PC-9 (cell line): Measurements from ENCODE around the gene ISLR2. TPM values are rescaled to one million over a fixed set of nuclear protein-coding genes. Genes with fewer than 3 reads are reported as not detected.
A peak's percentile ranks its signal among the peaks of the same experiment; 100 is the strongest.
"Not testable (repeated sequence)": the region's sequence is repeated elsewhere in the genome, so short reads cannot be mapped to it uniquely, and the experiment has no call there.

ENCODE experiments used
- Bru-seq: library from RNA; stranded (reverse); fragments of 400-500 nt; gene quantifications from one replicate; lab custom pipeline; 2021; lab: Mats Ljungman, UMichigan
- BruChase-seq, 2 experiments: library from RNA; stranded (reverse); fragments of 400-500 nt; gene quantifications; one replicate each; lab custom pipeline; 2021; lab: Mats Ljungman, UMichigan
- BruUV-seq: library from RNA; stranded (reverse); fragments of 400-500 nt; replicated peaks from 2 replicates; lab custom pipeline; 2021; lab: Mats Ljungman, UMichigan
- CTCF ChIA-PET: fragments of 300-600 bp; sonication (Branson Sonifier 250); formaldehyde crosslinking; loops from one replicate; lab custom pipeline; 2022; ENCODE audit warnings: antibody characterized with exemption; lab: Charles Lee
- POLR2A ChIA-PET: fragments of 300-600 bp; sonication (Branson Sonifier 250); formaldehyde crosslinking; loops from one replicate; lab custom pipeline; 2022; ENCODE audit warnings: antibody characterized with exemption; ENCODE audit not compliant: unreplicated experiment; lab: Charles Lee
- DNase-seq, 2 experiments: peaks; one replicate each; pipeline versions ENCODE4 v3.0.0 to v3.0.0-alpha.2; 2015 to 2022; ENCODE audit warnings: mixed read lengths in 1 of 2
- H2AFZ ChIP-seq: fragments of 200-600 bp; sonication (generic); 2 replicates; pipeline ENCODE4 v1.8.1; 2017; ENCODE audit warnings: antibody characterized with exemption
- H3F3A ChIP-seq: fragments of 200-600 bp; sonication (generic); 2 replicates; pipeline ENCODE4 v1.8.1; 2017; ENCODE audit warnings: antibody characterized with exemption, mild to moderate bottlenecking, low read depth; ENCODE audit not compliant: insufficient read depth
- H3K27ac ChIP-seq: fragments of 200-600 bp; sonication (generic); 2 replicates; pipeline ENCODE4 v1.6.1; 2016; ENCODE audit warnings: mixed run types
- H3K27me3 ChIP-seq: fragments of 200-600 bp; sonication (generic); 2 replicates; pipeline ENCODE4 v1.6.1; 2016; ENCODE audit warnings: low read depth, mixed run types; ENCODE audit not compliant: insufficient read depth
- H3K36me3 ChIP-seq: fragments of 200-600 bp; sonication (generic); 2 replicates; pipeline ENCODE4 v1.6.1; 2016; ENCODE audit warnings: low read depth, mixed run types
- H3K4me1 ChIP-seq: fragments of 200-600 bp; sonication (generic); replicated peaks from 2 replicates; pipeline ENCODE4 v1.6.1; 2016; ENCODE audit warnings: mixed run types; ENCODE audit not compliant: insufficient read depth
- H3K4me2 ChIP-seq: fragments of 200-600 bp; sonication (generic); 2 replicates; pipeline ENCODE4 v1.6.1; 2017; ENCODE audit warnings: mixed run types
- H3K4me3 ChIP-seq: fragments of 200-600 bp; sonication (generic); 2 replicates; pipeline ENCODE4 v1.6.1; 2016; ENCODE audit warnings: mixed run types
- H3K79me2 ChIP-seq: fragments of 200-600 bp; sonication (generic); 2 replicates; pipeline ENCODE4 v1.6.1; 2017; ENCODE audit warnings: low read depth, mixed run types
- H3K9me2 ChIP-seq: fragments of 200-600 bp; sonication (generic); 2 replicates; pipeline ENCODE4 v1.8.1; 2017; ENCODE audit warnings: mild to moderate bottlenecking; ENCODE audit not compliant: insufficient read depth
- H3K9me3 ChIP-seq: fragments of 200-600 bp; sonication (generic); 2 replicates; pipeline ENCODE4 v1.8.1; 2016; ENCODE audit warnings: low read depth; ENCODE audit not compliant: insufficient read depth
- H4K20me1 ChIP-seq: fragments of 200-600 bp; sonication (generic); 2 replicates; pipeline ENCODE4 v1.8.1; 2017; ENCODE audit not compliant: insufficient read depth
- EZH2 ChIP-seq: fragments of 200-600 bp; sonication (generic); IDR thresholded peaks from 2 replicates; pipeline ENCODE4 v1.8.0; 2017; ENCODE audit warnings: antibody characterized with exemption, low read depth
- intact Hi-C: fragments of 100-400 bp; cut with micrococcal nuclease; formaldehyde crosslinking; loops from one replicate; pipeline ENCODE4 v1.10.0; 2022; ENCODE audit not compliant: unreplicated experiment
- long read RNA-seq: library from polyadenylated mRNA; stranded (forward); transcript quantifications from one replicate; pipeline ENCODE4 v2.0.0, GENCODE V29; 2022
- total RNA-seq: library from RNA; stranded (reverse); gene quantifications from 2 replicates; pipeline ENCODE4 v1.2.3, GENCODE V29; 2021
- TF ChIP-seq, protein P1 (sequence below): fragments of 200-600 bp; sonication (generic); conservative IDR thresholded peaks from 2 replicates; pipeline ENCODE4 v1.6.1; 2017; ENCODE audit warnings: mixed run types, antibody characterized with exemption, mild to moderate bottlenecking, moderate library complexity

Gene ISLR2, protein sequence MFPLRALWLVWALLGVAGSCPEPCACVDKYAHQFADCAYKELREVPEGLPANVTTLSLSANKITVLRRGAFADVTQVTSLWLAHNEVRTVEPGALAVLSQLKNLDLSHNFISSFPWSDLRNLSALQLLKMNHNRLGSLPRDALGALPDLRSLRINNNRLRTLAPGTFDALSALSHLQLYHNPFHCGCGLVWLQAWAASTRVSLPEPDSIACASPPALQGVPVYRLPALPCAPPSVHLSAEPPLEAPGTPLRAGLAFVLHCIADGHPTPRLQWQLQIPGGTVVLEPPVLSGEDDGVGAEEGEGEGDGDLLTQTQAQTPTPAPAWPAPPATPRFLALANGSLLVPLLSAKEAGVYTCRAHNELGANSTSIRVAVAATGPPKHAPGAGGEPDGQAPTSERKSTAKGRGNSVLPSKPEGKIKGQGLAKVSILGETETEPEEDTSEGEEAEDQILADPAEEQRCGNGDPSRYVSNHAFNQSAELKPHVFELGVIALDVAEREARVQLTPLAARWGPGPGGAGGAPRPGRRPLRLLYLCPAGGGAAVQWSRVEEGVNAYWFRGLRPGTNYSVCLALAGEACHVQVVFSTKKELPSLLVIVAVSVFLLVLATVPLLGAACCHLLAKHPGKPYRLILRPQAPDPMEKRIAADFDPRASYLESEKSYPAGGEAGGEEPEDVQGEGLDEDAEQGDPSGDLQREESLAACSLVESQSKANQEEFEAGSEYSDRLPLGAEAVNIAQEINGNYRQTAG
- 0.15 and 0.25 TPM in 2 replicates for total RNA-seq
- Bru-seq, nascent RNA, result not detected
- percentile 8 among the genes with signal in this experiment for BruChase-seq, experiment 1, labeled RNA remaining after a 2-hour chase
- percentile 9 among the genes with signal in this experiment for BruChase-seq, experiment 2, labeled RNA remaining after a 6-hour chase
- long read RNA-seq, result 0 reads

DNA sequence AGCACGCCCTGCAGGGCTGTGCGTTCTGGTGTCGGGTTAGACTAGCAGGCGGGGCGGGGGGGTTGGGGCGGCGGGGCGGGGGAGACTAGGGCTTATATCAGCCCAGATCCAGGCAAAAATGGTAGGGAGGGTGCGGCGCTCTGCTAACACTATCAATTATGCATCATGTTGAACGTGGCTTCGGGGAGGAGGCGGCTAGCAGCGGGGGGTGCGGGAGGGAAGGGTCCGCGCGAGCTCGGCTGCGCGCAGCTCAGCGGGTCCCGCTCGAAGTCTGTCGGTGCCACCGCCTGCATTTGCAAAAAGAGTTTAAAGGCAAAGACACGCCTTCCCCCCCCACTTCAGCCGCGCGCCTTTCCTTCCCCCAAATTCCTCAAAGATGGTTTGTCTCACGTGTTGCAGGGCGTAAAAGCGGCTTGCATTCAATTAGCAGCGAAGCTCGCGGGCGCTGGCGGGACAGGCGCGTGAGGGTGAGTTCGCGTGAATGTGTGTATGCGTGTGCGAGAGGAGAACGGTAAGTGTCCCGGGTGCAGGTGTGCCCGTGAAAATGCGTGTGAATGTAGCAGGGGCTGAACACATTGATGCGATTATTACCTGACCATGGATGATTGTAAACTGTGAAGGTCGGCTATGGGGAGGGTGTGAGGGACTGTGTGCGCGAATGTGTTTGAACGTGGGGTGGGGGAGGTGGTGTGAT, at the start of gene ISLR2:
Gene ISLR2 (plus strand): TSS at position 432 of the 694 bp plus-strand sequence. CDS start 2,169 bp downstream, outside the sequence.
- Histone ChIP-seq H3K27me3 (peaks cover 10% of the 10 kb centered on the region), H3K4me2 (no peak within 1 kb of the TSS)

DNA sequence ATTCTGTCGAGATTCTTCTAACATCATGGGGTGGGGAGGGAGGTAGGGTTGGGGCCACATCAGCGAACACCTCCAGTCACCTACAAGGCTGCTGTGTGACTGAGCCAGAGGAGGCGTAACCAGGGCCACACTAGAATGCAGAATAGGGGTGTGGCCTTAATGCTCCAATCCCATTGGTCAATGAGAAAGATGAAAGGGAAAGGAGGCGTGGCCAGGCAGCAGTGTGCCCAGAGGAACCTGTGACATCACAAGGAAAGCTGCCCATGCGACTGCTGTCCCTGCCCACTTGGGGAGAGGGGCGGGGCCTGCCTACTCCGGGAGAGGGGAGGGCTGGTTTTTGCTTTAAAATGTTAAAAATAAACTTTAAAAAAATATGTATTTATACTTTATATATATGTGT, 47.9 kb upstream of the ISLR2 start, which contains the start of gene GOLGA6A:
Gene GOLGA6A (minus strand): TSS at position 101 of the 400 bp plus-strand sequence. CDS start 41 bp downstream, at position 60.
- BruUV-seq, H3K9me3 ChIP-seq, H3K79me2 ChIP-seq, POLR2A ChIA-PET, H3K36me3 ChIP-seq, intact Hi-C loops, H3K27me3 ChIP-seq, H3K4me2 ChIP-seq, H2AFZ ChIP-seq, H4K20me1 ChIP-seq, H3K4me1 ChIP-seq, H3K9me2 ChIP-seq, H3F3A ChIP-seq, H3K27ac ChIP-seq, CTCF ChIA-PET, H3K4me3 ChIP-seq, DNase-seq: not testable (repeated sequence)

More for the DNA sequence above, at the start of gene ISLR2:
- no peaks in the 10 kb centered on the region for H3K79me2 ChIP-seq
- H2AFZ ChIP-seq, result no peak within 1 kb of the TSS
- no peaks in the 10 kb centered on the region for H3K9me3 ChIP-seq
- no peak within 1 kb of the TSS for H3K4me3 ChIP-seq
- no peaks in the 10 kb centered on the region for H4K20me1 ChIP-seq
- no peaks in the 10 kb centered on the region for H3K36me3 ChIP-seq
- DNase-seq, result no peak
- no peak for TF ChIP-seq EZH2
- TF ChIP-seq, protein P1, sequence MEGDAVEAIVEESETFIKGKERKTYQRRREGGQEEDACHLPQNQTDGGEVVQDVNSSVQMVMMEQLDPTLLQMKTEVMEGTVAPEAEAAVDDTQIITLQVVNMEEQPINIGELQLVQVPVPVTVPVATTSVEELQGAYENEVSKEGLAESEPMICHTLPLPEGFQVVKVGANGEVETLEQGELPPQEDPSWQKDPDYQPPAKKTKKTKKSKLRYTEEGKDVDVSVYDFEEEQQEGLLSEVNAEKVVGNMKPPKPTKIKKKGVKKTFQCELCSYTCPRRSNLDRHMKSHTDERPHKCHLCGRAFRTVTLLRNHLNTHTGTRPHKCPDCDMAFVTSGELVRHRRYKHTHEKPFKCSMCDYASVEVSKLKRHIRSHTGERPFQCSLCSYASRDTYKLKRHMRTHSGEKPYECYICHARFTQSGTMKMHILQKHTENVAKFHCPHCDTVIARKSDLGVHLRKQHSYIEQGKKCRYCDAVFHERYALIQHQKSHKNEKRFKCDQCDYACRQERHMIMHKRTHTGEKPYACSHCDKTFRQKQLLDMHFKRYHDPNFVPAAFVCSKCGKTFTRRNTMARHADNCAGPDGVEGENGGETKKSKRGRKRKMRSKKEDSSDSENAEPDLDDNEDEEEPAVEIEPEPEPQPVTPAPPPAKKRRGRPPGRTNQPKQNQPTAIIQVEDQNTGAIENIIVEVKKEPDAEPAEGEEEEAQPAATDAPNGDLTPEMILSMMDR, result no peak
- intact Hi-C loops, result loop anchor here (1.0 kb wide), 1 partner anchor 110 kb away; no protein-coding TSS in a partner anchor
- ChIA-PET POLR2A (no interaction called here), CTCF (interaction anchor here (0.6 to 3.6 kb wide), 3 partner anchors 125 to 202 kb away, joined by 6 to 26 read pairs (median 10); no protein-coding TSS in a partner anchor)
- 0 out of 2 replicates have a peak, but pooled peaks cover 9% of the 10 kb centered on the region for H3K4me1 ChIP-seq
- BruUV-seq, result no TSS peak
- H3K27ac ChIP-seq, result no peak within 1 kb of the TSS
- no peaks in the 10 kb centered on the region for H3K9me2 ChIP-seq
- H3F3A ChIP-seq, result no peaks in the 10 kb centered on the region

DNA sequence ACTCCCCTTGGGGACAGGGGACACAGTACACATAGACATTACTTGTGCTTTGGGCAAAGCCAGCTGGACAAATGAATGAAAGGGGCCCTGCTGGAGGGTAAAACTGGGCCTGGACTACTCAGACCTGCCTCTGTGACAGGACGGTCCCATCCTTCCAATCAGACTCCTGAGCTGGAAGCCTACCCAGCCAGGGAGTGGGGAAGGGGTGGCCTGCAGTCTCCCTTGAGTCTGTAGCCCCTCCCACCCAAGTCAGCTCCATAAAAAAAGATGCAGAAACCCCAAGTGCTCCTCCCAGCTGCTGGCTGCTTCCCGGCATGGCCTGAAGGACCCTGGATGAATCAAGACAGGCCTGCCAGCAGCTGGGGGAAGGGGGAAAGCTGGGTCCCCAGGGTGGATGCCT, 35.8 kb upstream of the ISLR2 start:
- H3K9me2 ChIP-seq, DNase-seq, intact Hi-C loops, H2AFZ ChIP-seq, H3K4me3 ChIP-seq, H3K4me2 ChIP-seq, H3K4me1 ChIP-seq, H3K36me3 ChIP-seq, POLR2A ChIA-PET, H4K20me1 ChIP-seq, BruUV-seq, H3K27ac ChIP-seq, H3K27me3 ChIP-seq, H3K79me2 ChIP-seq, H3F3A ChIP-seq, H3K9me3 ChIP-seq, CTCF ChIA-PET: not testable (repeated sequence)

DNA sequence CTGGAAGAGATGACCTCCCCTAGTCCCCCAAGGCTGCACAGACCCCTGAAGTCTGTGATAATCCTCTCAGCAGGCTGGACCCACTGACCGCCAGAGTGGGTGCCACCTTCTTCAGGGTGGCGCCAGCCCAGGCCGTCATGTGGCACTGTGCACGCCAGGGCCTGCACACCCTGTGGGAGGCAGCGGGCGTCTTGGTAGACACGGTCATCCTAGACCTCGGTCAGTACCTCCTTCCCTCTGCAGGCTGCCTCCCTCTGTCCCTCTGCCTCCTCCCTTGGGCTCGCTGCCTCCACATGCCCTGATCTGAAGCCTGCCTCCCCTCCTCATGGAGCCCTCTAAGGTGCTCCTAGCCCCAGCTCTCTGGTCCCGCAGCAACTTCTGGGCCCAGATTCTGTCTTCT, 34.8 kb upstream of the ISLR2 start:
- H3K9me3 ChIP-seq, H3K4me3 ChIP-seq, H3K9me2 ChIP-seq, POLR2A ChIA-PET, H3K4me2 ChIP-seq, H3K27ac ChIP-seq, H2AFZ ChIP-seq, BruUV-seq, H3F3A ChIP-seq, H3K4me1 ChIP-seq, H3K27me3 ChIP-seq, H4K20me1 ChIP-seq, H3K36me3 ChIP-seq, H3K79me2 ChIP-seq, intact Hi-C loops, DNase-seq, CTCF ChIA-PET: not testable (repeated sequence)

DNA sequence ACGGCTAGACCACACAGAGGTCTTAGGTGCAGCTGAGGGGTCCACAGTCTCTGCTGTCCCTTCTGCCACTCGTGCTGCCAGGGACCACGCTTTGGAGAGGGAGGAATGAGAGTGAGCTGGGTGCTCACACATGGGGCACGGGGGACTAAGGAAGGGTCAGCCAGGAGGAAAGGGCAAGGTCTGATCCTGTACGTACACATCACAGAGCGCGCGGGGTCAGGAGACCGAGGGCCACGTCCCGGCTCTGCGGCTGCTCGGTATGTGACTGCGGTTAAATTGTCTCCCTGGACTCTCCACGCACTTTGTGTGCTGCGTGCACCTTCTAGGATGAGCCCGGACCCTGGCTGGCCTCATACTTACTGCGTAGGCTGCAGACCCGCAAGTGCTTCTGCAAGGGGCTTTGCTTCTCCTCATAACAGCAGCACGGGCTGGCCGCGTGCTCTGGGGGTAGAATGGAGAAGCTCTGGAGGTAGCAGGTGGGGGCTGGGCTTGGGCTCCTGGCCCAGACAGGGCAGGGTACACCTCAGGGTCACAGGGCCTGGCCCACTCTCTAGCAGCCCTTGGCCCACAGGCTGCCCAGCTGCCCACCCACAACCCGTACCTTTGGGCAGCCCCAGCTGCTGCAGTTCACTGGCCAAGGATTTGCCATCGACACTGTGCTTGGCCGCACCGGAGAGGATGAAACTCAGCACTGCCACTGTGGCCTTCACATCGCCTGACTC, 33.5 kb upstream of the ISLR2 start:
- H3K9me3 ChIP-seq, BruUV-seq, intact Hi-C loops, H3K36me3 ChIP-seq, H3K9me2 ChIP-seq, H3K79me2 ChIP-seq, H3F3A ChIP-seq, H3K4me2 ChIP-seq, CTCF ChIA-PET, POLR2A ChIA-PET, DNase-seq, H4K20me1 ChIP-seq, H3K4me1 ChIP-seq, H2AFZ ChIP-seq, H3K27ac ChIP-seq, H3K27me3 ChIP-seq, H3K4me3 ChIP-seq: not testable (repeated sequence)
